Heart left ventricle (tissue), 13 donors: Measurements from ENCODE around the gene PER1.

Experiments
- POLR2A ChIP-seq, 2 donors: fragments of 450-650 bp; IDR thresholded peaks; one replicate each; pipeline ENCODE4 v1.6.1; 2017; ENCODE audit warnings: antibody characterized with exemption in 2 of 2, mild to moderate bottlenecking in 2 of 2, moderate library complexity in 2 of 2
- TF ChIP-seq, protein P1 (sequence below), 12 donors: fragments of 200-600 bp; sonication (generic) in 4 of 12; IDR thresholded peaks; one replicate each; pipeline versions ENCODE4 v1.5.0 to v1.8.0; 2018 to 2022; ENCODE audit warnings: antibody characterized with exemption in 12 of 12, mild to moderate bottlenecking in 5 of 12
- donor health status: ischemic (EF 13 %, LVEDD 7.1; RV severe dilation, severe dysfunction).
- donor health status: DM: no; HTN: yes; CAD: no.
- donor health status: DM: no; HTN: no; CAD: no.
- donor health status: ischemic (EF 25% LVEDD 6.9; RV normal size, moderate dysfunction).
- donor health status: ischemic (EF 25% LVEDD 5.7; RV mildly dilated, moderate dysfunction).
- donor health status: ischemic (EF 35%, LVEDD 5.7; RV mildly dilated, moderate dysfunction).
- donor health status: nonischemic (EF 11% LVEDD 7.7; RV severe dilation, severe dysfunction).
- donor health status: DM: yes; HTN: yes; CAD: no.
- donor health status: PGD.
- donor health status: ischemic (EF 29% LVEDD 5.4; RV normal size, mild dysfunction).
- donor health status: nonischemic (EF 23%, LVEDD 6.1; RV moderate dilation, normal function).

DNA sequence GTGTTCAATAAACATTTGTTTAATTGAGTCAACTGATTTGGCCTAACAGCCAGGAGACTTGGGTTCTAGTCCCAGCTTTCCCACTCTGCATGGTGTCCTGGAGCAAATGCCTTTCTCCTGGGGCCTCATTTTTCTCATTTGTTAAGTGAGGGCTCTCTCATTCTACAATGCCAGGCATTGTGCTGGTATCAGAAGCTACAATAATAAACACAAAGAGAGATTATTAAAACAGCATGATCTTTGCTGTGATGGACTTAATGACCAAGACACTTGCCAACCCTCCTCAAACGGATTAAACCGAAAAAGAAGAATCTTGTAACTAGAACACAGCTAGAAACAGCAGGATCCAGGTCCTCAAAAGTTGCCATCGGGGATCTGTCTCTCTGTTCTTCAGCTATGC is 15.3 kb upstream of the PER1 start:
- TF ChIP-seq, protein P1, sequence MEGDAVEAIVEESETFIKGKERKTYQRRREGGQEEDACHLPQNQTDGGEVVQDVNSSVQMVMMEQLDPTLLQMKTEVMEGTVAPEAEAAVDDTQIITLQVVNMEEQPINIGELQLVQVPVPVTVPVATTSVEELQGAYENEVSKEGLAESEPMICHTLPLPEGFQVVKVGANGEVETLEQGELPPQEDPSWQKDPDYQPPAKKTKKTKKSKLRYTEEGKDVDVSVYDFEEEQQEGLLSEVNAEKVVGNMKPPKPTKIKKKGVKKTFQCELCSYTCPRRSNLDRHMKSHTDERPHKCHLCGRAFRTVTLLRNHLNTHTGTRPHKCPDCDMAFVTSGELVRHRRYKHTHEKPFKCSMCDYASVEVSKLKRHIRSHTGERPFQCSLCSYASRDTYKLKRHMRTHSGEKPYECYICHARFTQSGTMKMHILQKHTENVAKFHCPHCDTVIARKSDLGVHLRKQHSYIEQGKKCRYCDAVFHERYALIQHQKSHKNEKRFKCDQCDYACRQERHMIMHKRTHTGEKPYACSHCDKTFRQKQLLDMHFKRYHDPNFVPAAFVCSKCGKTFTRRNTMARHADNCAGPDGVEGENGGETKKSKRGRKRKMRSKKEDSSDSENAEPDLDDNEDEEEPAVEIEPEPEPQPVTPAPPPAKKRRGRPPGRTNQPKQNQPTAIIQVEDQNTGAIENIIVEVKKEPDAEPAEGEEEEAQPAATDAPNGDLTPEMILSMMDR (IDR thresholded peaks at IDR 0.05): no peak
- no peak for TF ChIP-seq POLR2A (IDR thresholded peaks at IDR 0.05)
